DMS153 (cell line): ENCODE measurements around the gene ATP8A1.
A peak's percentile ranks its signal among the peaks of the same experiment; 100 is the strongest.

ENCODE experiments used
- DNase-seq: peaks from one replicate; lab custom pipeline; 2025; lab: John Stamatoyannopoulos, UW

Gene ATP8A1

GRCh38 chr4:42570221-42570620, 86.7 kb downstream of the ATP8A1 start:
- no peak for DNase-seq

- peak; percentile 8 for DNase-seq
Measured at GRCh38 chr4:42568610-42569207, 88.2 kb downstream of the ATP8A1 start.

- DNase-seq: no peak
Measured at GRCh38 chr4:42566835-42567234, 90.1 kb downstream of the ATP8A1 start.

- DNase-seq: no peak
Measured at GRCh38 chr4:42562016-42562415, 94.9 kb downstream of the ATP8A1 start.

- DNase-seq: no peak
Measured at GRCh38 chr4:42561031-42561430, 95.9 kb downstream of the ATP8A1 start.

- DNase-seq: no peak
Measured at GRCh38 chr4:42560467-42560861, 96.4 kb downstream of the ATP8A1 start.

- DNase-seq: no peak
Measured at GRCh38 chr4:42558156-42558555, 98.7 kb downstream of the ATP8A1 start.

- DNase-seq: no peak
Measured at GRCh38 chr4:42555828-42556227, 101.1 kb downstream of the ATP8A1 start.

- no peak for DNase-seq
Measured at GRCh38 chr4:42554072-42554471, 102.8 kb downstream of the ATP8A1 start.

- no peak for DNase-seq
Measured at GRCh38 chr4:42549896-42550295, 107.0 kb downstream of the ATP8A1 start.

- DNase-seq: no peak
Measured at GRCh38 chr4:42547805-42548204, 109.1 kb downstream of the ATP8A1 start.

- DNase-seq: no peak
Measured at GRCh38 chr4:42543762-42544161, 113.1 kb downstream of the ATP8A1 start.

- DNase-seq: no peak
Measured at GRCh38 chr4:42543126-42543525, 113.8 kb downstream of the ATP8A1 start.

- DNase-seq: no peak
Measured at GRCh38 chr4:42541647-42542046, 115.3 kb downstream of the ATP8A1 start.

GRCh38 chr4:42533042-42533441, 123.9 kb downstream of the ATP8A1 start:
- DNase-seq: no peak

GRCh38 chr4:42531341-42532030, 125.4 kb downstream of the ATP8A1 start:
- DNase-seq: no peak

GRCh38 chr4:42523066-42523718, 133.7 kb downstream of the ATP8A1 start:
- no peak for DNase-seq

GRCh38 chr4:42519803-42520417, 137.0 kb downstream of the ATP8A1 start:
- no peak for DNase-seq

- DNase-seq: no peak
Measured at GRCh38 chr4:42515156-42515884, 141.6 kb downstream of the ATP8A1 start.

GRCh38 chr4:42513748-42514492, 143.0 kb downstream of the ATP8A1 start:
- DNase-seq: no peak

GRCh38 chr4:42512226-42512625, 144.7 kb downstream of the ATP8A1 start:
- no peak for DNase-seq

GRCh38 chr4:42510225-42510624, 146.7 kb downstream of the ATP8A1 start:
- no peak for DNase-seq
